Erythroblast (primary cell): ENCODE data around the gene SH3RF2.

Experiments
- GATA1 ChIP-seq: IDR thresholded peaks from 2 replicates; pipeline ENCODE4 v1.6.1; 2011; ENCODE audit warnings: low read depth, mild to moderate bottlenecking, control low read depth, low read length, moderate library complexity
- POLR2A ChIP-seq: IDR thresholded peaks from 2 replicates; pipeline ENCODE4 v1.6.1; 2011; ENCODE audit warnings: mild to moderate bottlenecking, low read length

GRCh38 chr5:145943674-145944121 lies 7.3 kb downstream of the SH3RF2 start:
- TF ChIP-seq POLR2A = no peak
- TF ChIP-seq GATA1 = no peak
